Lower leg skin (tissue), 3 donors: ENCODE measurements around the gene HDAC4.

Experiments
- POLR2A ChIP-seq, 2 donors: fragments of 450-650 bp; IDR thresholded peaks; one replicate each; pipeline ENCODE4 v1.6.1; 2016 to 2017; ENCODE audit warnings: antibody characterized with exemption in 2 of 2, mild to moderate bottlenecking in 1 of 2, moderate library complexity in 1 of 2
- TF ChIP-seq, protein P1 (sequence below), 3 donors: fragments of 450-650 bp; IDR thresholded peaks; one replicate each; pipeline ENCODE4 v1.5.1; 2016; ENCODE audit warnings: antibody characterized with exemption in 3 of 3, mild to moderate bottlenecking in 3 of 3, moderate library complexity in 2 of 3

DNA sequence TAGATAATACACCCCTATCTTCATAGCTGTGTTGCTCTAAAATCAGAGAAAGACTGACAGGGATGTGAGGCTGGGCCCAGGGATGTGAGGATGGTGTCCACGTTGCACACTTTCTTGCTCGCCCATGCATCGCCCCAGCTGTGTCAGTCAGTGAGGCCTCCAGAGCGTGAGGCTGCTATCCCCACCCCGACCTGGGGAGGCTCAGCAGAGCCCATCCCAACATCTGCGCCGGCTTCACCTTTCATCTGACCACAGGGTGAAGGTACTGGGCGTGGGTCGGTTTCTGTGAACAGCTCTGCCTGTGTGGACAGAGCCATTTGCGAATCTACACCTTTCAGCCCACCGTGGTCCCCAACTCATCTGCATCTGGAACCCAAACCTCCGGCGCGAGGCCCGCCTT, 255.7 kb downstream of the HDAC4 start:
- no peak for TF ChIP-seq POLR2A (IDR thresholded peaks at IDR 0.05)
- TF ChIP-seq, protein P1, sequence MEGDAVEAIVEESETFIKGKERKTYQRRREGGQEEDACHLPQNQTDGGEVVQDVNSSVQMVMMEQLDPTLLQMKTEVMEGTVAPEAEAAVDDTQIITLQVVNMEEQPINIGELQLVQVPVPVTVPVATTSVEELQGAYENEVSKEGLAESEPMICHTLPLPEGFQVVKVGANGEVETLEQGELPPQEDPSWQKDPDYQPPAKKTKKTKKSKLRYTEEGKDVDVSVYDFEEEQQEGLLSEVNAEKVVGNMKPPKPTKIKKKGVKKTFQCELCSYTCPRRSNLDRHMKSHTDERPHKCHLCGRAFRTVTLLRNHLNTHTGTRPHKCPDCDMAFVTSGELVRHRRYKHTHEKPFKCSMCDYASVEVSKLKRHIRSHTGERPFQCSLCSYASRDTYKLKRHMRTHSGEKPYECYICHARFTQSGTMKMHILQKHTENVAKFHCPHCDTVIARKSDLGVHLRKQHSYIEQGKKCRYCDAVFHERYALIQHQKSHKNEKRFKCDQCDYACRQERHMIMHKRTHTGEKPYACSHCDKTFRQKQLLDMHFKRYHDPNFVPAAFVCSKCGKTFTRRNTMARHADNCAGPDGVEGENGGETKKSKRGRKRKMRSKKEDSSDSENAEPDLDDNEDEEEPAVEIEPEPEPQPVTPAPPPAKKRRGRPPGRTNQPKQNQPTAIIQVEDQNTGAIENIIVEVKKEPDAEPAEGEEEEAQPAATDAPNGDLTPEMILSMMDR (IDR thresholded peaks at IDR 0.05) = no peak
